Amniotic stem cell (primary cell): ENCODE measurements around the gene LGI4.

Experiments
- DNase-seq: peaks from one replicate; lab custom pipeline; 2025; lab: John Stamatoyannopoulos, UW

LGI4 gene

DNA sequence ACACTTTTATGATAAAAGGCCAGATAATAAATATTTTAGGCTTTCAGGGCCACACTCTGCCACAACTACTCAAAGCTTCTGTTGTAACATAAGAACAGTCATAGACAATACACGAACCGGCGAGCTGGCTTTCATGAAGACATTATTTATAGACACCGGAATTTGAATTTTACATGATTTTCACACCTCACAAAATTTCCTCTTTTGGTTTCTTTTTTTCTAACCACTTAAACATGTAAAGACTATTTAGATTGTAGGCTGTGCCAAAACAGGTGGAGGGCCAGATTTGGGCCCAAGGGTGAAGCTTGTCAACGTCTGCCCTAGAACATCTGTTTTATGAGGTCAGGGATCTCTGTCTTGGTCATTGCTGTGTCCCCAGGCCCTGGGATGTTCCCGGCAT is 48.9 kb downstream of the LGI4 start:
- DNase-seq = no peak

GRCh38 chr19:35084509-35084762 is 50.4 kb downstream of the LGI4 start:
- DNase-seq = no peak

- no peak for DNase-seq
Measured at GRCh38 chr19:35083691-35084508, 51.0 kb downstream of the LGI4 start.

- no peak for DNase-seq
Measured at GRCh38 chr19:35081201-35081600, 53.7 kb downstream of the LGI4 start.

DNA sequence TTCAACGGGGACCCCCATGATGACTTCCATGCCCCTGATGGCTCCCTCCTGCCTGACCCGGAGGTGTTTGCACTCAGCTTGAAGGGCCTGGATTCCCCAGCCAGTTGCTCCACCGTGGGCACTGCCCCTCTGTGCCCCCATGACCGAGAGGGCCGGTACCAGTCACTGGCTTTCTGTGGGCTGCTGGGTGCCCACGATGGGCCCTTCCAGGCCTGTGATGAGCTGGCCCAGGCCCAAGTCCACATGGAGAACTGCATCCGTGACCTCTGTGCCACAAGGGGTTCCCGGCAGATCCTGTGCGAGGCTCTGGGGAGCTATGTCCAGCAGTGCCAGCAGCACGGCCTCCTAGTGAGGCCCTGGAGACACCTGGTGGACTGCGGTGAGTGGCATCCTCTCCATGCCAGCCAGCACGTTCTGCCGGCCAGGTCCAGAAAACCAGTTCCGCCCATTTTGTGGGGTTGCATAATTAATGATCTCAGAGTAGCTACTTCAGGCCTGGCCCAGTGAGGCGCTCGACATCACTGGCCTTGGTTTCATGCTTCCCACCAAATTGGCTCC is 54.2 kb downstream of the LGI4 start:
- DNase-seq = no peak

- DNase-seq = no peak
Measured at GRCh38 chr19:35079826-35080225, 55.0 kb downstream of the LGI4 start.

DNA sequence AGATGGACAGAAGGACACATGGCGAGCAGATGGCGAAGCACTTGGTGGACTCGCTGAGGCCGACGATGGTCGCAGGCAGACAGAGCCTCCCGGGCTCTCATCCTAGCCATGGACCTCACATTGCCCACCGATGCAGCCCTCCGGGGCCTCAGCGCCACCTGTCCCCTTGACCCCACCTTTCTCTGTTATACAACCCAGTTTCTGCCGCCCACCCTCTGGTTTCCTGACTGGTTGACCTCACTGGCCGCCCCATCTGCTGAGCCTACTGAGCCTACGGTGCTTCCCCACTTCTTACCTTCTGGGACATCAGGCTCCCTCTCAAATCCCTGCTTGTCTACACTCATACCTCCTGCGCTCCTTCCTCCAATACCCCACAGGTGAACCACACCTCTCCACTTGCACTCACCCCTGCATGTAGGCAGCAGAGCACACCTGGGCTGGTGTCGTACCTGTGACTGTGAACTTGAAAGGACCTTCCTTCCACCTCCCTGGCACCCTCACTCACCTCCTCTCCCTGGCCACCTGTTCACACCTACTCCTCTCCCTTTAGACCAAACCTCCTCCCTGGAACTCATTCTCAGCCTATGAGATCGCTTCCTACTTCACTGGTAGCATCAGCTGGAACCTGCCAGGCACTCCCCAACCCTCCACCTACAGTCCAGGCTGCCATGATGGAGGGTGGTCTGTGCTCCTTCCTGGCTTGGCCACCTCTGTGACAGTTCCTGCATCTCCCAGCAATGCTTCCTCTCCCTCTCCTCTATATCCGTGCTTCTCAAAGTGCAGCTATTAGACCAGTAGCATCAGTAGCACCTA is 57.2 kb downstream of the LGI4 start:
- no peak for DNase-seq

GRCh38 chr19:35076657-35077056 is 58.2 kb downstream of the LGI4 start:
- no peak for DNase-seq

GRCh38 chr19:35076026-35076370 is 58.9 kb downstream of the LGI4 start:
- DNase-seq = no peak

GRCh38 chr19:35075202-35076025 is 59.4 kb downstream of the LGI4 start:
- DNase-seq = no peak
